HG02642 (cell line): ENCODE data around the gene TNP1.

Source experiments
- ATAC-seq: cut with Tn5 transposase; IDR thresholded peaks from one replicate; pipeline ENCODE4 v1.9.1; 2021; ENCODE audit warnings: mild to moderate bottlenecking; ENCODE audit not compliant: unreplicated experiment, poor library complexity

Gene TNP1

GRCh38 chr2:216877085-216877484, 17.2 kb upstream of the TNP1 start:
- no peak for ATAC-seq

- no peak for ATAC-seq
These were observed 16.0 kb upstream of the TNP1 start for GRCh38 chr2:216875862-216876261.

- ATAC-seq: no peak
These were observed 13.7 kb upstream of the TNP1 start for GRCh38 chr2:216873573-216873972.

GRCh38 chr2:216872624-216873023, 12.8 kb upstream of the TNP1 start:
- ATAC-seq: no peak

GRCh38 chr2:216872040-216872439, 12.2 kb upstream of the TNP1 start:
- no peak for ATAC-seq

- ATAC-seq: no peak
These were observed 11.6 kb upstream of the TNP1 start for GRCh38 chr2:216871333-216871934.

GRCh38 chr2:216870508-216871332, 10.9 kb upstream of the TNP1 start:
- ATAC-seq: no peak

- ATAC-seq: no peak
These were observed 6.7 kb upstream of the TNP1 start for GRCh38 chr2:216866515-216867095.

- no peak for ATAC-seq
These were observed 5.8 kb upstream of the TNP1 start for GRCh38 chr2:216865658-216866057.

- ATAC-seq: no peak
These were observed 4.1 kb upstream of the TNP1 start for GRCh38 chr2:216863946-216864345.

GRCh38 chr2:216862628-216863398, 2.9 kb upstream of the TNP1 start:
- ATAC-seq: no peak

- ATAC-seq: no peak
These were observed 718 bp upstream of the TNP1 start for GRCh38 chr2:216860426-216861137.

GRCh38 chr2:216858312-216858711, 1.6 kb downstream of the TNP1 start:
- no peak for ATAC-seq

- no peak for ATAC-seq
These were observed 2.7 kb downstream of the TNP1 start for GRCh38 chr2:216857131-216857550.

GRCh38 chr2:216856406-216857065, 3.3 kb downstream of the TNP1 start:
- no peak for ATAC-seq

- ATAC-seq: no peak
These were observed 4.3 kb downstream of the TNP1 start for GRCh38 chr2:216855605-216856004.

GRCh38 chr2:216855079-216855478, 4.8 kb downstream of the TNP1 start:
- no peak for ATAC-seq

GRCh38 chr2:216851486-216852090, 8.3 kb downstream of the TNP1 start:
- no peak for ATAC-seq

- no peak for ATAC-seq
These were observed 9.1 kb downstream of the TNP1 start for GRCh38 chr2:216850665-216851322.
